GM21576 (cell line): ENCODE data around the gene ZNF263.

Source experiments
- ATAC-seq: cut with Tn5 transposase; IDR thresholded peaks from one replicate; pipeline ENCODE4 v1.9.1; 2021; ENCODE audit warnings: mild to moderate bottlenecking, moderate library complexity; ENCODE audit not compliant: unreplicated experiment

Gene ZNF263

DNA sequence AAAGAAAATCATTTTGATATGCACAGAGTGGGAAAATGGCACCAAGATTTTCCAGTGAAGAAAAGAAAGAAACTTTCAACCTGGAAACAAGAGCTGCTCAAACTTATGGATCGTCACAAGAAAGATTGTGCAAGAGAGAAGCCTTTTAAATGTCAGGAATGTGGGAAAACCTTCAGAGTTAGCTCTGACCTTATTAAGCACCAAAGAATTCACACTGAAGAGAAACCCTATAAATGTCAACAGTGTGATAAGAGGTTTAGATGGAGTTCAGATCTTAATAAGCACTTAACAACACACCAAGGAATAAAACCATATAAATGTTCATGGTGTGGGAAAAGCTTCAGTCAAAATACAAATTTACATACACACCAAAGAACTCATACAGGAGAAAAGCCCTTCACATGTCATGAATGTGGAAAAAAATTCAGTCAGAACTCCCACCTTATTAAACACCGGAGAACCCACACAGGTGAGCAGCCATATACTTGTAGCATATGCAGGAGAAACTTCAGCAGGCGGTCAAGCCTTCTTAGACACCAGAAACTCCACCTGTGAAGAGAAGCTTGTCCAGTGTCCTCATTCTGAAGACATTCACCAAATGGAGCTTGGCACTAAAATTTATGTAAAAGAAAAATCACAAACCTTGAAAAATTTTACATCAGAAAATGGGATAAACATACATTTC is 34.2 kb downstream of the ZNF263 start:
- ATAC-seq: no peak

DNA sequence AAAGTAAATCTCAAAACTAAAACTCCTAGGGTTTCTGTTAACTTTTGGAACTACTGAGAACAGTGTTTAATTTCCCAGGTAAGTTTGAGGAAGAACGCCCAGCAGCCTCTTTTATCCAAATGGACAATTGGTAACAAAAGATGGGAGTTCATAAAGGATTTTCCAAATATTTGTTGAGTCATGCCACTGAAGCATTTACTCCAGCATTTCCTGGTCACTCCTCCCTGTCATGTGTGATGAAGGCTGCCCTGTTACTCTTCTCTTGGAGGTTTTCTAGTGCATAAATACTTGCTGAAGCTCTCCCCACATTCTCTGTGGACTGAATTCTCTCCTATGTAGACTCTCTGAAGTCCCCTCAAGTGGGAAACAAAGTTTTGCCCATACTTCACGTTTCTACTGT is 38.5 kb downstream of the ZNF263 start:
- ATAC-seq: no peak

- ATAC-seq: no peak
Observed at GRCh38 chr16:3327514-3327913, 44.2 kb downstream of the ZNF263 start.

GRCh38 chr16:3328104-3328503 is 44.8 kb downstream of the ZNF263 start:
- ATAC-seq: no peak

GRCh38 chr16:3328643-3329042 is 45.4 kb downstream of the ZNF263 start:
- ATAC-seq: no peak
